Urinary bladder (tissue), 4 donors: ENCODE results near the gene WRAP73. TPM values are rescaled to one million over a fixed set of nuclear protein-coding genes. Genes with fewer than 3 reads are reported as not detected.

ENCODE experiments used
- DNase-seq: peaks from one replicate; pipeline ENCODE4 v3.0.0-alpha.2; 2015; ENCODE audit errors: extremely low spot score
- H3K27ac ChIP-seq: one replicate; pipeline ENCODE4 v1.5.1; 2013; ENCODE audit warnings: low read depth, mild to moderate bottlenecking, moderate library complexity
- H3K36me3 ChIP-seq: one replicate; pipeline ENCODE4 v1.6.1; 2013; ENCODE audit warnings: mild to moderate bottlenecking, moderate library complexity; ENCODE audit not compliant: insufficient read depth
- H3K4me1 ChIP-seq: one replicate; pipeline ENCODE4 v1.6.1; 2013; ENCODE audit warnings: mild to moderate bottlenecking, moderate library complexity; ENCODE audit not compliant: insufficient read depth
- H3K4me3 ChIP-seq: one replicate; pipeline ENCODE4 v1.5.1; 2013; ENCODE audit warnings: low read depth, low read length
- WGBS: extraction: QIAGEN DNeasy Blood & Tissue Kit; methylation state at CpG from one replicate; pipeline ENCODE4 v1.1.7; 2013; 5-methylcytosine and 5-hydroxymethylcytosine counted together
- polyA plus RNA-seq: library from polyadenylated mRNA; stranded (reverse); fragments of 200-250 nt; gene quantifications from one replicate; pipeline ENCODE4 v1.2.3, GENCODE V29; 2013
- total RNA-seq: library from RNA; depleted of rRNA; stranded (reverse); fragments of >200 nt; gene quantifications from one replicate; pipeline ENCODE4 v1.2.3, GENCODE V29; 2014
- donor health status: healthy with polysubstance abuse.
- donor health status: healthy.

The WRAP73 gene
- total and polyA plus RNA-seq, 2 donors = 8.1 to 21.2 TPM

DNA sequence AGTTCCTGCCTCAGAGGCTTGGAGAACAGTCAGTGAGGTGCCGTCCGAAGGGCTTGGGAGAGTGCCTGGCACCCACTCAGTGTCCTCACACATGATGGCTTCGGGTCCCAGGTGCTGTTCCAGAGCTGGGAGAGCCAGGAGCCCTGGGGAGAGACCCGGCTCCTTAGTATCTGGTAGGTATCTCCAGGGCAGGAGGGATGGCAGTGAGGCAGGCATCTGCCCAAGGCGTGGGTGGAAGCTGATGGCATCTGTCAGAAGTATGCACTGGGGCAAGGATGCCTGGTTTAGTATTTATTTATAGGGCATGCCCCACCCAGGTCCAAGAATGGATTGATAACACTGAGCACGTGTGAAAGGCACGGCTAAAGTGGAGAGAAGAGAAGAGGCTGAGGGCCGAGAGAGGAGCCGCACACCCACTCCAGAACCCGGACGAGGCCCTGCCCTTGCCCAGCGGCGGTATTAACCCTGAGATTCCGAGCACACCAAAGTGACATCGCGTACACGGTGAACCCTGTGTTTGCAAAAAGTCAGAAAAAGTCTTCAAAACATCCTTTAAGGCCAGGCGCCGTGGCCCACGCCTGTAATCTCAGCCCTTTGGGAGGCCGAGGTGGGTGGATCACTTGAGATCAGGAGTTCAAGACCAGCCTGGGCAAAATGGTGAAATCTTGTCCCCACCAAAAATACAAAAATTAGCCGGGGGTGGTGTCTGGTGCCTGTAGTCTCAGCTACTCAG is 4.8 kb upstream of the WRAP73 start:
- Histone ChIP-seq H3K36me3 (no peaks in the 10 kb centered on the region), H3K27ac (no peak overlapping the region), H3K4me3 (no peak overlapping the region), H3K4me1 (no peaks in the 10 kb centered on the region)
- WGBS = 82% methylated on average over 22 of the region's 22 CpGs
- no peak for DNase-seq

DNA sequence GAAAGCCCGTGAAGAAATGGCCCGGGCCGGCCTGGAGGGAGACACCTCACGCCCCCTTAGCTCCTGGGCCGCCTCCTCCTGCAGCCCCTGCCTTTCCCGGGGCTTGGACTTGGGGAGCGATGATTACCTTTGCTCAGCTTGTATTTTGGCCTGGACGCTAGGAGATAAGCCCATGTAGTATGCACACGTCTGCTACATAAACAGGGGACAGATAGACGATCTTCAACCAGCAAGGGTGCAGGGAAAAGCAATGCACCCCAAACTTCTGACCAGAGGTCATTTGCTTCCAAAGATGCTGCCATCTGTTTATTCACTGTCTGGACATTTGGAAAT is 3.3 kb upstream of the WRAP73 start:
- no peak for DNase-seq

DNA sequence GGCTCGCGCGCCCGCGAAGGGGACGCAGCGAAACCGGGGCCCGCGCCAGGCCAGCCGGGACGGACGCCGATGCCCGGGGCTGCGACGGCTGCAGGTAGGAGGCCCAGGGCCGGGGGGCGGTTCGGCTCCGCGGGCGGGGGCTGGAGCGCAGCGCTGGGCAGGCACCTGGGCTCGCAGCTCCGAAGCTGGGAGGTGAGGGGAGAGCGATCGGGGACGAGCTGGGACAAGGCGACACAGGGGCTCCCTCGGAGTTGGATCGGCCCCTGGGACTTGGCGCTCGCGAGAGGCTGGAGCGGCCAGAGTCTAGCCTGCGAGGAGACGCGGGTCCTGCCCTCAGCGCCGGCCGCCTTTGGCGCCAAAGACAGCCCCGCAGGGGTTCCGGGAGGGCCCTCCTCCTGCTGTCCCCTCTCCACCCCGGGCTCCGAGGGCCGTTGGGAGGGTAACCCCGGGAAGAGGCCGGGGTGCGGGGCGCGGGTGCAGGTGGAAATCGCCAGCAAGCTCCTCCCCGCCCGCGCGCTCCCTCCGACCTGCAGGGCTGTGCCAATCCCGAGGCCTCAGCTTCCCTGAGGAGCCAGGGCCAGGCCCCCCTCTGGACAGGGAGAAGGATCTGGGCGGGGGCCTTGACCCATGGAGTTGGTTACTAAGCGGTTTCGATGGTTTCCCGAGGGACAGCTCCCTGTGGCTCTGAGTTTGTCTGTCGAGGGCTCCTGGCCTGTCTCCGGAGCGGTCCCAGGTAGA is 2.8 kb upstream of the WRAP73 start:
- no peaks in the 10 kb centered on the region for H3K36me3 ChIP-seq
- no peaks in the 10 kb centered on the region for H3K4me1 ChIP-seq
- 2% methylated on average over 68 of the region's 68 CpGs for WGBS
- H3K4me3 ChIP-seq = peak overlapping the region; percentile 41
- DNase-seq = no peak
- H3K27ac ChIP-seq = no peak overlapping the region

More for the DNA sequence above, 3.3 kb upstream of the WRAP73 start:
- H3K27ac ChIP-seq = no peak overlapping the region
- H3K4me3 ChIP-seq = no peak overlapping the region
- H3K36me3 ChIP-seq = no peaks in the 10 kb centered on the region
- 20% methylated on average over 10 of the region's 10 CpGs for WGBS
- H3K4me1 ChIP-seq = no peaks in the 10 kb centered on the region

DNA sequence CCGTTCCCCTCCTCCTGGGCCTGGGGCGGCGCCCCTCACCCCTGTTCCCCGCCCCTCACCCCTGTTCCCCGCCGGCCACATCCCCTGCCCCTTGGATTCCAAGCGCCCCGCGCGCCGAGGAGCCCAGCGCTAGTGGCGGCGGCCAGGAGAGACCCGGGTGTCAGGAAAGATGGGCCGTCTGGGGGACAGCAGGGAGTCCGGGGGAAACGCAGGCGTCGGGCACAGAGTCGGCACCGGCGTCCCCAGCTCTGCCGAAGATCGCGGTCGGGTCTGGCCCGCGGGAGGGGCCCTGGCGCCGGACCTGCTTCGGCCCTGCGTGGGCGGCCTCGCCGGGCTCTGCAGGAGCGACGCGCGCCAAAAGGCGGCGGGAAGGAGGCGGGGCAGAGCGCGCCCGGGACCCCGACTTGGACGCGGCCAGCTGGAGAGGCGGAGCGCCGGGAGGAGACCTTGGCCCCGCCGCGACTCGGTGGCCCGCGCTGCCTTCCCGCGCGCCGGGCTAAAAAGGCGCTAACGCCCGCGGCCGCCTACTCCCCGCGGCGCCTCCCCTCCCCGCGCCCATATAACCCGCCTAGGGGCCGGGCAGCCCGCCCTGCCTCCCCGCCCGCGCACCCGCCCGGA is 2.1 kb upstream of the WRAP73 start, which contains the start of gene TP73:
Gene TP73 (plus strand): TSS at position 587 of the 618 bp plus-strand sequence. CDS start 29,850 bp downstream, outside the sequence.
- DNase-seq = no peak
- Histone ChIP-seq H3K4me3 (peak within 1 kb of the TSS; percentile 41), H3K27ac (no peak within 1 kb of the TSS), H3K4me1 (no peaks in the 10 kb centered on the region), H3K36me3 (no peaks in the 10 kb centered on the region)
- under 1% methylated on average over 80 of the region's 80 CpGs for WGBS

DNA sequence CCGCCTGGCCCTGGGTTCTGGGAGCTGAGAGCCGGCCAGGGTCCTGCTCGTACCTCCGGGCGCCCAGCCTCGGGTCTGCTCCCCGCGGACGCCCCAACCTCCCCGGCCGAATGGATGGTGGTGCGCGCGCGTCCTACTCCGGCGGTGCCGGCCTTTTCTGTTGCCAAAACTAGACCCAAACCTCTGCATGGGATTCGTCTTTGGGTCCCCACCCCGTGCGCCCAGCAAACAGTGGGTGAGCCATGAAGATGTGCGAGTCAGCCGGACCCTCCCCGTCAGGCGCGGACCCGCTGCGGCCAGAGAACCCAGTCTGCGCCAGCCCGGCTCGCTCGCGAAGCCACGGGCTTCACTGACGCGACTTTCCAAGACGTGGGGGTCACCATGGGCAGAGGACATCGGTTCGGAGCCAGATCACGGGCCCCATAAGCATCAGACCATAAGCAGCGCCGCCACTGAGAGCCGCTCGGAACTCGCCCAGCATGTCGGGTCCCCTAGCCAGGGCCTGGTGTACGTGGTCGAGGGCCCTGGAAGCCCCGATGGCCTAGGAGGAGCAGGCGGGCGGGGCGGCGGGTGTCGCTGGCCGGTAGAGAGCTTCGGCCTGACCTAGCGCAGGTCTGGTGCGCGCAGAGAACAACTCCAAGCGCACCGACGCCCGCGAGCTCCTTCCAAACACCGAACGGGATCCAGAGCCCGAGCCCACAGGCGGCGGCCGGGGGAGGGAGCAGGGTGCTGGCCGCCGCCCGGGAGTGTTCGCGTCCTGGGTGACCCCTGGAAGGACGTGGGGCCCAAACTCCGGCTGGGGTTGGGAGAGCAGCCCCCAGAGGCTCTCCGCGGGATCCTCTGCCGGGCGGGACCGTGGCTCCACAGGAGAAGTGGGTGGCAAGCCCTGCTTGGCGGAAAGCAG is 1.4 kb upstream of the WRAP73 start:
- H3K4me3 ChIP-seq = peak overlapping the region; percentile 41
- no peak overlapping the region for H3K27ac ChIP-seq
- H3K4me1 ChIP-seq = no peaks in the 10 kb centered on the region
- DNase-seq = no peak
- 3% methylated on average over 83 of the region's 83 CpGs for WGBS
- no peaks in the 10 kb centered on the region for H3K36me3 ChIP-seq

DNA sequence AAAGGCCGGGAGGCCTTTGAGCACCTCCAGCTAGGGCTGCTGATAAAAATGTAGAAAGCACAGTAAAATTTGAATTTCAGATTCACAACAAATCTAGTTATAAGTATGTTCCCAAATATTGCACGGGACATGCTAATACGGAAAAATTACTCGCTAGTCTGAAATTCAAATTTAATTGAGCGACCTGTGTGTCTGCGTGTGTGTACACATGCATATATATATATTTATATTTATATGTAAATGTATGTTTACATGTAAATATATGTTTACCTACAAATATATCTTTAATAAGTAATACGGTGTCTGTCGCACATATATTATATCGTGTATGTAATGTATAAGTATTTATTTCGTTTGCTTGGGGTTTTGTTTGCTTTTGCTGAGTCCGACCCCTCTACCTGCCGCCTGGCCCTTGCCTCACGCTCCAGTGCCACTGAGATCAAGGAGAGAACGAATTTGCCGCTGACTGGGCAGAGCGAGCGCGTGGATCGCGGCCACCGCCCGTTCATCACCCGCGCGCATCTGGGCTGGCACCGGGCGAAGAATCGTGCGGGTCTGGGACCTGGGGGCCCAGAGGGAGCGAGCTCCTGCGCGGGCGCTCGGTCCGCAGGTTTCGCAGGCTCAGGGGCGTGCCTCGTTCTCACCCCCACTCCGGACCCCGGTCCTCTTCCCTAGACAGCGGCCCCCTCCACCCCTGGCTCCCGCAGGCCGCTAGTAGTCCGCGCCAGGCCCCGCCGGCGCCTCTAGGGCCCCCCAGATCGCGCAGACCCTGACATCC is 534 bp upstream of the WRAP73 start:
- H3K4me1 ChIP-seq = no peaks in the 10 kb centered on the region
- no peak overlapping the region for H3K27ac ChIP-seq
- no peak for DNase-seq
- 9% methylated on average over 50 of the region's 50 CpGs for WGBS
- H3K4me3 ChIP-seq = peak overlapping the region; percentile 81
- no peaks in the 10 kb centered on the region for H3K36me3 ChIP-seq

DNA sequence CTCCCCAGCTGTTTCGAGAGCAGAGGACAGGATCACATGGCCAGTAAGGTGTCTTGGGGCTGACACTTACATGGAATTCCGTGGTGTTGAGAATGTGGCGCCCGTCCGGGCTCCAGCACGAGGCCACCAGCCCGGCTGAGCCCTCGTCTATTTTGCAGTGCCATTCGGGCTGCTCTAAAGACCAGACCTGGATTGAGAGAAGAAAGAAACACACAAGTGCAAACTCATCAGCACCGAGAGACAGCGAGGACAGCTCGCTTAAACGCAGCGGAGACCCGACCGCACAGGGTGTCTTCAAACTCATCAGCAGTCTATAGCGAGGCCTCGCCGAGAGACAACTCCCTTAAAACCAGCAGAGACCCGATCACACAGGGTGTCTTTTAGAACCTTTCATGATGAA is 3.3 kb downstream of the WRAP73 start:
- H3K4me1 ChIP-seq = no peaks in the 10 kb centered on the region
- DNase-seq = no peak
- H3K4me3 ChIP-seq = no peak overlapping the region
- WGBS = 94% methylated on average over 20 of the region's 20 CpGs
- no peak overlapping the region for H3K27ac ChIP-seq
- H3K36me3 ChIP-seq = no peaks in the 10 kb centered on the region

DNA sequence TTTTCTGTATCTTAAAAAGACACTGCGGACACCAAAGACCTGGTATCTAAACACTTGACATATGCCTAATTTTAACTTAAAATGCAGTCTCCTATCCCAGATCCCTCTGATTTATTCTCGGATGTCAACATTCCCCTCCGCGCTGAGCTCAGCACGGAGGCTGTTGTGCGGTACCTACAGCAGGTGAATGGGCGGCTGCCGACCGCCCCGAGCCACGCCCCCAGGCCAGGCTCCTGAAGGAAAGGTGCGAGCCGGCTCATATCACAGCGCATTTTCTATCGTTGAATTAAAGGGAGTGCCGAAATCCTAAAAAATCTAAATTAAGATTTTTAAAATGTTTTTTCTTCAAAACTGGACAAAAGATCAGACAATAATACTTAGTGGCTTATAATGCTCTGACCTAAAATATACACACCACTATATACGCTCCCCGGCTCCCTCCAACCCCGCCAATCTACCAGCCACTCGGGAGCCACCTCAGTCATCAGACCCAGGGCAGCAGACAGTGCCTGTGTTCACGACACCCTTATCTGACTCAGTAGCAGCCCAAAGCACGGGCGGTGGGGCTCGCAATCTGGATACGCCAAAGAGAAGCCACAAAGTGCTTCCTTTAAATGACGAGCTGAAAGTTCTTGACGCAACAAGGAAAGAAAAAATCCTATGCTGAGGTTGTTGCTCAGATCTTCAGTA is 4.1 kb downstream of the WRAP73 start:
- WGBS = 94% methylated on average over 27 of the region's 27 CpGs
- Histone ChIP-seq H3K27ac (no peak overlapping the region), H3K4me3 (no peak overlapping the region), H3K36me3 (no peaks in the 10 kb centered on the region), H3K4me1 (no peaks in the 10 kb centered on the region)
- no peak for DNase-seq

DNA sequence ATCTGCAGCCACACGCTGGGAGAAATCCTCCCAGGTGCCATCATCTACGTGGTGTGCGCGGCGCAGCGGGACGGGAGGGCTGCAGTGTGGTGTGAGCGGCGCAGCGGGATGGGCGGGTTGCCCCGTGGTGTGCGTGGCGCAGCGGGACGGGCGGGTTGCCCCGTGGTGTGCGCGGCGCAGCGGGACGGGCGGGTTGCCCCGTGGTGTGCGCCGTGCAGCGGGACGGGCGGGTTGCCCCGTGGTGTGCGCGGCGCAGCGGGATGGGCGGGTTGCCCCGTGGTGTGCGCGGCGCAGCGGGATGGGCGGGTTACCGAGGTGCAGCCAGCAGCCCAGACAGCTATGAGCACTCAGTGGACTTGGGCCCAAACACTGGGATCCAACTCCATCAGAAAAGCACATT is 4.7 kb downstream of the WRAP73 start:
- no peak overlapping the region for H3K4me3 ChIP-seq
- H3K36me3 ChIP-seq = no peaks in the 10 kb centered on the region
- H3K4me1 ChIP-seq = no peaks in the 10 kb centered on the region
- DNase-seq = no peak
- H3K27ac ChIP-seq = no peak overlapping the region
- WGBS = 94% methylated on average over 43 of the region's 43 CpGs

DNA sequence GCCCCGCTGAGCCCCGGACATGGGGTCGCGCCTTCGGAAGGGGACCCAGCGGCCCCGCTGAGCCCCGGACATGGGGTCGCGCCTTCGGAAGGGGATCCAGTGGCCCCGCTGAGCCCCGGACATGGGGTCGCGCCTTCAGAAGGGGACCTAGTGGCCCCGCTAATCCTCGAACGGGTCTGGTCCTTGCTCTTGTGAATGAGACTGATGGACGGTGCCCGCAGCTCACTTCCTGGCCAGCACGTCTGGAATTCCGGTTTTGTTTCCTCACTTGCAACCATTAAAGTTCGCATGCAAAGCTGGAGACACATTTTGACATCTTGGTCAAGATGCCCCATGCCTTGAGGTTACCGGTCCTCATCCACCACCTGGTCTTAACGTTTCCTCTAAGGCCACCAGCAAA is 5.6 kb downstream of the WRAP73 start:
- 93% methylated on average over 20 of the region's 25 CpGs for WGBS
- DNase-seq = no peak
- Histone ChIP-seq H3K4me1 (no peaks in the 10 kb centered on the region), H3K27ac (no peak overlapping the region), H3K36me3 (no peaks in the 10 kb centered on the region), H3K4me3 (no peak overlapping the region)

DNA sequence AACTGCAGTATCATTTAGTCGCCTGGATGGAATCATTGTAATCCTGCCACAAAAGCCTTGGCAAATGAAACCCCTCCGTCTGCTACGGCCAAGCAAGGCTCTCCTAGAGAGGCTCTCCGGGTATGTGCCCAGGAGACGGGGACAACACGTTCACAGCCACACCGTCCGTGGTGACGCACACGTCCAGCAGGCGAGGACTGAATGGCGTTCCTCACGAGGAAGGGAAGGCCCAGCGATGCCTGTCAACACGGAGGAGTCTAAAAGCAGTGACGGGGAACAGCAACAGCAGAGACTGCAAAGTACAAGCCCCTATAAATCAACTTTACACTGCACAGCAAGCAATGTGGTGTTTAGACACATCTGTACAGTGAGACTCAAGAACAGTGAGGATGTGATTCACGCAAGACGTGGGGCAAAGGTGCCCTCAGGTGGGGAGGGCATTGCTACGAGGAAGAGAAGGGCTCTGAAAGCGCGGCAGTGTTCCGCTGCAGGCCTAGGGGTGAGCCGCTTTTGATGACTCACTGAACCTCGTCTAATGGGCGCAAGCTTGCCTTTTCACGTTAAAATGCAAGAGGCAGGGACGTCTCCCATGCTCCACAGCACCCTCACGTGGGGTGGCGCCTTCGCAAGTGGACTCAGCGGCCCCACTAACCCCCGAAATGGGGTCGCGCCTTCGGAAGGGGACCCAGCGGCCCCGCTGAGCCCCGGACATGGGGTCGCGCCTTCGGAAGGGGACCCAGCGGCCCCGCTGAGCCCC is 6.8 kb downstream of the WRAP73 start:
- DNase-seq = no peak
- Histone ChIP-seq H3K4me1 (no peaks in the 10 kb centered on the region), H3K4me3 (no peak overlapping the region), H3K27ac (no peak overlapping the region), H3K36me3 (no peaks in the 10 kb centered on the region)
- 91% methylated on average over 43 of the region's 43 CpGs for WGBS

DNA sequence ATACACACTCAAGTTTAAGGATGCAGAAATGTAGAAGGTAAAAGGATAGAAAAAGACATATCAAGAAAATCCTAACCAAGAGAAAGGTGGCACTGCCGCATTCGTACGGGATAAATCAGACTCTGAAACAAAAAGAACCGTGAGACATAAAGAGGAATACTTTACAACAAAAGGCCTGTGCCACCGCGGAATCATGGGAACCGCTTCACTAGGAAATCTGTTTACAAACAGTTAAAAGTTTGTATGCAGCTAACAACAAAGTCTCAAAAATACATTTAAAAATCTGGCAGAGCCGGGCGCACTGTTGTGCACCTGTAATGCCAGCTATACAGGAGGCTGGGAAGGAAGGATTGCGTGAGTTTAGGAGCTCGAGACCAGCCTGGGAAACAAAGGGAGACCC is 8.1 kb downstream of the WRAP73 start:
- no peaks in the 10 kb centered on the region for H3K4me1 ChIP-seq
- no peak overlapping the region for H3K27ac ChIP-seq
- no peaks in the 10 kb centered on the region for H3K36me3 ChIP-seq
- H3K4me3 ChIP-seq = no peak overlapping the region
- WGBS = 96% methylated on average over 11 of the region's 11 CpGs
- DNase-seq = no peak
